Type B pancreatic cell (in vitro differentiated cells): ENCODE results near the gene FBXO24. TPM values are rescaled to one million over a fixed set of nuclear protein-coding genes. Genes with fewer than 3 reads are reported as not detected.
"Not testable (repeated sequence)": the region's sequence is repeated elsewhere in the genome, so short reads cannot be mapped to it uniquely, and the experiment has no call there.

Experiments
- DNase-seq: peaks from one replicate; pipeline ENCODE4 v3.0.0; 2021; ENCODE audit warnings: mixed read lengths; ENCODE audit not compliant: unreplicated experiment; ENCODE audit errors: extremely low spot score
- H3K27ac Mint-ChIP-seq: 2 replicates; pipeline ENCODE4 v1.8.0; 2021; ENCODE audit warnings: mild to moderate bottlenecking, mixed read lengths
- H3K27me3 Mint-ChIP-seq: 2 replicates; pipeline ENCODE4 v1.8.0; 2021; ENCODE audit warnings: mixed read lengths
- H3K36me3 Mint-ChIP-seq: 2 replicates; pipeline ENCODE4 v1.8.0; 2021; ENCODE audit warnings: mixed read lengths
- H3K4me1 Mint-ChIP-seq: one replicate; pipeline ENCODE4 v1.8.0; 2021; ENCODE audit warnings: mixed read lengths; ENCODE audit not compliant: unreplicated experiment
- H3K4me3 Mint-ChIP-seq: 2 replicates; pipeline ENCODE4 v1.8.0; 2021; ENCODE audit warnings: mild to moderate bottlenecking, mixed read lengths
- H3K9me3 Mint-ChIP-seq: 2 replicates; pipeline ENCODE4 v1.8.0; 2021; ENCODE audit warnings: mixed read lengths
- long read RNA-seq: library from polyadenylated mRNA; unstranded; transcript quantifications from one replicate; pipeline ENCODE4 v2.0.0, GENCODE V29; 2020
- total RNA-seq: library from RNA; stranded (reverse); gene quantifications from 2 replicates; pipeline ENCODE4 v1.2.1, GENCODE V29; 2021; ENCODE audit warnings: low replicate concordance
- TF ChIP-seq, protein P1 (sequence below): fragments of 200-600 bp; sonication (generic); conservative IDR thresholded peaks from 2 replicates; pipeline ENCODE4 v1.5.0; 2021; ENCODE audit warnings: antibody characterized with exemption, mild to moderate bottlenecking

FBXO24 gene, protein sequence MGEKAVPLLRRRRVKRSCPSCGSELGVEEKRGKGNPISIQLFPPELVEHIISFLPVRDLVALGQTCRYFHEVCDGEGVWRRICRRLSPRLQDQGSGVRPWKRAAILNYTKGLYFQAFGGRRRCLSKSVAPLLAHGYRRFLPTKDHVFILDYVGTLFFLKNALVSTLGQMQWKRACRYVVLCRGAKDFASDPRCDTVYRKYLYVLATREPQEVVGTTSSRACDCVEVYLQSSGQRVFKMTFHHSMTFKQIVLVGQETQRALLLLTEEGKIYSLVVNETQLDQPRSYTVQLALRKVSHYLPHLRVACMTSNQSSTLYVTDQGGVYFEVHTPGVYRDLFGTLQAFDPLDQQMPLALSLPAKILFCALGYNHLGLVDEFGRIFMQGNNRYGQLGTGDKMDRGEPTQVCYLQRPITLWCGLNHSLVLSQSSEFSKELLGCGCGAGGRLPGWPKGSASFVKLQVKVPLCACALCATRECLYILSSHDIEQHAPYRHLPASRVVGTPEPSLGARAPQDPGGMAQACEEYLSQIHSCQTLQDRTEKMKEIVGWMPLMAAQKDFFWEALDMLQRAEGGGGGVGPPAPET
- total RNA-seq, result 0.76 and 0.77 TPM in 2 replicates
- long read RNA-seq, partial matches to known transcripts, result 1 of 3 reads
- long read RNA-seq, other reads (novel, unspliced or antisense), result 2 of 3 reads

DNA sequence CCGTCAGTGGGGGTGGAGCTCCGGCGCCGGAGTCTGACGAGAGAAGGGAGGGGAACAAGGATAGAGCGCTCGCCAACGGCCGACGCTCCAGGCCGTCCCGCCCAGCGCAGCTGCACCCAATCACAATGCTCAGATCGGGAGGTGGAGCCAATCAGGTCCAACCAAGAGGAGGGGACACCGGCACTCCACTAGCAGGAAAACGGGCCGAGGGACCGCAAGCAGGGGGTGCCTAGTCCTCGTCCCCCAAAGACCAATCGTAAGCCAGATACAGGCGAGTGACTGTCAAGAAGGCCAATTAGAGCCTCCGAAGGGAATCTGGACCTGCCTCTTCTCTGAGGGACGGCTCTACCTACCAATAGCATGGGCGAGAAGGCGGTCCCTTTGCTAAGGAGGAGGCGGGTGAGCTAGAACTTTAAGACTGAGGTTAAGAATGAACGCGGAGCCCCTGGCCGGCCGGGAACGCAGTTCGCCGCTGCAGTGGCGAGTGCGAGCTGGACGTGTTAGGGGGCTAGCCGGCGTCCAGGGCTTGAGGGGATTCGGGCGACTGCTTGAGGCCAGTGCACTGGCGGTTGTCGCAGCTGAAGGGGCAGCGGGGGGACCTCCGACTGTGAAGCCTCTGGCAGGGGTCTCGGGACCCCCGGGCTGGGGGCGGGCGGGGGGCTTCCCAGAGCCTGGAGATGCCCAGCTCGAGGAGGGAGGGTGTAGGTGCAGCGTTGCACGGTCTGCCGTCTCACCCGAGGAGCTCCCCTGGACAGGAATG is at the start of gene FBXO24:
Gene FBXO24, plus strand, starts transcription at position 63 of the 760 bp plus-strand sequence. Its CDS starts 298 bp downstream, at position 361.
- Mint-ChIP-seq H3K9me3 (no peaks in the 10 kb centered on the region), H3K27me3 (peaks cover 8% of the 10 kb centered on the region), H3K4me1 (peaks cover 30% of the 10 kb centered on the region), H3K4me3 (peak within 1 kb of the TSS; percentile 97), H3K36me3 (no peaks in the 10 kb centered on the region), H3K27ac (peak within 1 kb of the TSS; percentile 99)
- peak; percentile 100 for DNase-seq
- TF ChIP-seq, protein P1, sequence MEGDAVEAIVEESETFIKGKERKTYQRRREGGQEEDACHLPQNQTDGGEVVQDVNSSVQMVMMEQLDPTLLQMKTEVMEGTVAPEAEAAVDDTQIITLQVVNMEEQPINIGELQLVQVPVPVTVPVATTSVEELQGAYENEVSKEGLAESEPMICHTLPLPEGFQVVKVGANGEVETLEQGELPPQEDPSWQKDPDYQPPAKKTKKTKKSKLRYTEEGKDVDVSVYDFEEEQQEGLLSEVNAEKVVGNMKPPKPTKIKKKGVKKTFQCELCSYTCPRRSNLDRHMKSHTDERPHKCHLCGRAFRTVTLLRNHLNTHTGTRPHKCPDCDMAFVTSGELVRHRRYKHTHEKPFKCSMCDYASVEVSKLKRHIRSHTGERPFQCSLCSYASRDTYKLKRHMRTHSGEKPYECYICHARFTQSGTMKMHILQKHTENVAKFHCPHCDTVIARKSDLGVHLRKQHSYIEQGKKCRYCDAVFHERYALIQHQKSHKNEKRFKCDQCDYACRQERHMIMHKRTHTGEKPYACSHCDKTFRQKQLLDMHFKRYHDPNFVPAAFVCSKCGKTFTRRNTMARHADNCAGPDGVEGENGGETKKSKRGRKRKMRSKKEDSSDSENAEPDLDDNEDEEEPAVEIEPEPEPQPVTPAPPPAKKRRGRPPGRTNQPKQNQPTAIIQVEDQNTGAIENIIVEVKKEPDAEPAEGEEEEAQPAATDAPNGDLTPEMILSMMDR, result no peak

DNA sequence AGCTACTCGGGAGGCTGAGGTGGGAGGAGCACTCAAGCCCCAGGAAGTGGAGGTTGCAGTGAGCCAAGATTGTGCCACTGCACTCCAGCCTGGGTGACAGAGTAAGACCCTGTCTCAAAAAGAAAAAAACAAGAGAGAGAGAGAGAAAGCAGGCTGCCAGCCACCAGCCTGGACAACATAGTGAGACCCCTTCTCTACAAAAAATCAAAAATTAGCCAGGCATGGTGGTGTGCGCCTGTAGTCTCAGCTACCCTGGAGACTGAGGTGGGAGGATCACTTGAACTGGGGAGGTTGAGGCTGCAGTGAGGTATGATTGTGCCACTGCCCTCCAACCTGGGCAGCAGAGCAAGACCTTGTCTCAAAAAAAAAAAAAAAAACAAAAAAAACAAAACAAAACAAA is 49.4 kb upstream of the FBXO24 start:
- not testable (repeated sequence) for H3K27ac Mint-ChIP-seq, H3K36me3 Mint-ChIP-seq, DNase-seq, H3K9me3 Mint-ChIP-seq, H3K27me3 Mint-ChIP-seq, H3K4me3 Mint-ChIP-seq
- peaks cover 15% of the 10 kb centered on the region for H3K4me1 Mint-ChIP-seq

DNA sequence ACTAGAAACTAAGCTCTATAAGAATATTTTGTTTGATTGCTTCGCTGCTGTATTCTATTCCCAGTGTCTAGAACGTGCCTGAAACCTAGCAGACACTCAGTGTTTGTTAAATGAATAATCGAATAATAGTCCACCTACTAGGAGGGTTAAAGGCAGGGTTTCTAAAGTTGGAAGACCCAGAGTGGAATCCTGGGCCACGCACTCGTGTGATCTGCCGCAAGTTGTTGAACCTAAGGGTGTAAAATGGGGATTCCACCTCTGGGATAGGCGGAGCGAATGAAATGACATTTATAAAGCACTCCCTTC is 47.8 kb upstream of the FBXO24 start:
- no peaks in the 10 kb centered on the region for H3K36me3 Mint-ChIP-seq
- peak overlapping the region; percentile 66 for H3K27ac Mint-ChIP-seq
- peak overlapping the region; percentile 98 for H3K4me3 Mint-ChIP-seq
- H3K4me1 Mint-ChIP-seq, result peaks cover 24% of the 10 kb centered on the region
- TF ChIP-seq, protein P1, result no peak
- no peak for DNase-seq
- no peaks in the 10 kb centered on the region for H3K27me3 Mint-ChIP-seq
- H3K9me3 Mint-ChIP-seq, result no peaks in the 10 kb centered on the region

DNA sequence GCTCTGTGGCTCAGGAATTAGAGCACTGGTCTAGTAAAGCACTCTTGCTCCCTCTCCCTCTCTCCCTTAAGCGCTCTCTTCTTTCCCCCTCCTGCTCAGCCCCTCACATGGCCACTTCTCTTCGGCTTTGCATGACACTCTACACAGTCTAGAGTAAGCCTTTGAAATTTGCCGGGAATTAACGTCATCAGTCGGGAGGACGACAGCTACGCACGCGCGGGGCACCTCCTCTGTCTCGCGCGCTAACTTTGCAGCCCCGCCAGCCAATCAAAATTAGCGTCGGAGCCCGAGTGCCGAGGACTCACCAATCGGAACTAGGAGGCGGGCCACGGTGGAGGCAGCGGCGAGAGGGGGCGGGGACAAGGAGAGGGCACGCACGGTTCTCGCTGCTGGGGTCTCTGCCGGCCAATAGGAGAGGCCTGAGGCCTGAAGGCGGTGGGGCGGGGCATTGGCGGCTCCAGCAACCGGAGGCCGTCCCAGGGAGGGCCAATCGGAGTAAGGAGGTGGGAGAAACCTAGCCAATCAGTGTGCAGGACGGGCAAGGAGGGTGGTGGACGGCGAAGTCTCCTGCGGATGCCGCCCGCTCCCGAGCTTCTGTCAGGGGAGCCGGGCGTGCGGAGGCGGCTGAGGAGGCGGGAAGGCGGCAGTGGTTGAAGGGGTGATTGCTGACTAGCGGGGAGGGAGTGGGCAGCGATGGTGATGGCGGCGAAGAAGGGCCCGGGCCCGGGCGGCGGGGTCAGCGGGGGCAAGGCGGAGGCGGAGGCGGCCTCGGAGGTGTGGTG is 47.3 kb upstream of the FBXO24 start, which contains the start of gene AGFG2:
Gene AGFG2, plus strand, starts transcription at position 550 of the 782 bp plus-strand sequence. Its CDS starts 144 bp downstream, at position 694.
- no peaks in the 10 kb centered on the region for H3K9me3 Mint-ChIP-seq
- no peaks in the 10 kb centered on the region for H3K27me3 Mint-ChIP-seq
- peaks cover 29% of the 10 kb centered on the region for H3K4me1 Mint-ChIP-seq
- TF ChIP-seq, protein P1, result no peak
- DNase-seq, result peak; percentile 100
- H3K4me3 Mint-ChIP-seq, result peak within 1 kb of the TSS; percentile 98
- H3K36me3 Mint-ChIP-seq, result no peaks in the 10 kb centered on the region
- H3K27ac Mint-ChIP-seq, result peak within 1 kb of the TSS; percentile 66

DNA sequence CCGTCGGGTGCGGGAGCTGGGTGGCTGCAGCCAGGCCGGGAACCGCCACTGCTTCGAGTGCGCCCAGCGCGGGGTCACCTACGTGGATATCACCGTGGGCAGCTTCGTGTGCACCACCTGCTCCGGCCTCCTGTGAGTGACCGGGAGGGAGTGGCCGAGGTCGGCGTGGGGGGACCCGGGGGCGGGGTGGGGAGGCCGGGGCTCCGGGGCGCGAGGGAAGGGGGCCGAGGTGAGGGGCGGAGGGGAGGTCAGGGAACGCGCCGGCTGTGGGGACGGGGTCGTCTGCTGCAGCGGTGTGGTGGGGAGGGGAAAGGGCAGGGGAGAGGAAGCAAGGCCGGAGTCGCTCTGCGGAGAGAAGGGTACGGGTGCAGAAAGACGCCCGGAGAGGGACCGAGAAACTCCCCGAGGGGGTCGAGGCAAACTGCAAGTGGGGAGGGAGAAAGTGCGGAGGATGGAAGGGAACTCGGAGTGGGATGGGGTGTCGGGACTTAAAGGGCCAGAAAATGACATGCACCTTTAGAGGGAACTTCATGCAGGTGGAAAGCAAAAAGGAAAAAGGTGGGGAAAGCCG is 46.6 kb upstream of the FBXO24 start:
- no peaks in the 10 kb centered on the region for H3K36me3 Mint-ChIP-seq
- H3K4me3 Mint-ChIP-seq, result peak overlapping the region; percentile 98
- H3K4me1 Mint-ChIP-seq, result peaks cover 36% of the 10 kb centered on the region
- TF ChIP-seq, protein P1, result no peak
- no peak for DNase-seq
- no peaks in the 10 kb centered on the region for H3K27me3 Mint-ChIP-seq
- H3K27ac Mint-ChIP-seq, result no peak overlapping the region
- no peaks in the 10 kb centered on the region for H3K9me3 Mint-ChIP-seq
